SK-N-MC (cell line): ENCODE measurements around the gene ADD1.

ENCODE experiments used
- DNase-seq: peaks from one replicate; pipeline ENCODE4 v3.0.0-alpha.2; 2011; ENCODE audit warnings: low read depth, low spot score
- H3K27ac ChIP-seq: fragments of 200-600 bp; sonication (generic); 2 replicates; pipeline ENCODE4 v1.5.1; 2016; ENCODE audit warnings: mixed run types
- H3K36me3 ChIP-seq: fragments of 200-600 bp; sonication (generic); 2 replicates; pipeline ENCODE4 v1.6.1; 2017; ENCODE audit warnings: antibody characterized with exemption, low read length, mixed read lengths; ENCODE audit not compliant: insufficient read depth
- H3K4me3 ChIP-seq: fragments of 200-600 bp; sonication (generic); 2 replicates; pipeline ENCODE4 v1.5.1; 2016
- H3K9ac ChIP-seq: fragments of 200-600 bp; sonication (generic); 2 replicates; pipeline ENCODE4 v1.8.0; 2017; ENCODE audit warnings: mixed run types, mixed read lengths; ENCODE audit not compliant: insufficient read length
- H3K9me3 ChIP-seq: fragments of 200-600 bp; sonication (generic); 2 replicates; pipeline ENCODE4 v1.6.1; 2017; ENCODE audit warnings: low read depth, mild to moderate bottlenecking, antibody characterized with exemption, low read length, moderate library complexity, mixed read lengths
- EZH2 ChIP-seq: fragments of 200-600 bp; sonication (generic); IDR thresholded peaks from one replicate; pipeline ENCODE4 v1.6.1; 2017; ENCODE audit warnings: antibody characterized with exemption
- FOXP2 ChIP-seq: optimal IDR thresholded peaks from 2 replicates; pipeline ENCODE3; 2011; ENCODE audit warnings: mild to moderate bottlenecking, moderate library complexity; ENCODE audit not compliant: insufficient read depth; ENCODE audit errors: extremely low read length, control extremely low read depth
- POLR2AphosphoS5 ChIP-seq: IDR thresholded peaks from 2 replicates; pipeline ENCODE4 v1.6.1; 2012; ENCODE audit warnings: mild to moderate bottlenecking, low read depth, low read length, borderline replicate concordance

Gene ADD1

GRCh38 chr4:2963175-2963965, 119.7 kb downstream of the ADD1 start, which contains the start of the genes GRK4 and NOP14:
GRK4 (plus strand) TSS chr4:2963571; CDS start chr4:2964071, 500 bp downstream.
NOP14 (minus strand) TSS chr4:2963406; CDS start chr4:2963319, 87 bp downstream.
- TF ChIP-seq POLR2AphosphoS5 (peak; percentile 94; the same call in 1 of the 2 replicates), EZH2 (no peak), FOXP2 (peak; percentile 99)
- Histone ChIP-seq H3K4me3 (peak within 1 kb of the TSS; percentile 98), H3K9me3 (no peaks in the 10 kb centered on the region), H3K27ac (peak within 1 kb of the TSS; percentile 70; the same call in 1 of the 2 replicates), H3K9ac (peak within 1 kb of the TSS; percentile 95), H3K36me3 (peaks cover 12% of the 10 kb centered on the region)
- DNase-seq = peak; percentile 83

- no peak overlapping the region for H3K27ac ChIP-seq
- no peaks in the 10 kb centered on the region for H3K9me3 ChIP-seq
Measured at GRCh38 chr4:2963966-2964471, 120.4 kb downstream of the ADD1 start.

GRCh38 chr4:2964706-2965258, 121.1 kb downstream of the ADD1 start:
- no peaks in the 10 kb centered on the region for H3K36me3 ChIP-seq
- DNase-seq = no peak
- no peak for TF ChIP-seq POLR2AphosphoS5
- no peak for TF ChIP-seq EZH2
- TF ChIP-seq FOXP2 = no peak
- H3K27ac ChIP-seq = no peak overlapping the region
- H3K4me3 ChIP-seq = peak overlapping the region; percentile 98
- no peaks in the 10 kb centered on the region for H3K9me3 ChIP-seq
- no peak overlapping the region for H3K9ac ChIP-seq

More at GRCh38 chr4:2963966-2964471, 120.4 kb downstream of the ADD1 start:
- no peak for DNase-seq
- TF ChIP-seq EZH2 (no peak), POLR2AphosphoS5 (no peak), FOXP2 (no peak)
- Histone ChIP-seq H3K4me3 (peak overlapping the region; percentile 98), H3K9ac (peak overlapping the region; percentile 72), H3K36me3 (peaks cover 5% of the 10 kb centered on the region; the same call in 1 of the 2 replicates)

- TF ChIP-seq POLR2AphosphoS5 = no peak
- no peak for TF ChIP-seq EZH2
- TF ChIP-seq FOXP2 = no peak
- H3K36me3 ChIP-seq = no peaks in the 10 kb centered on the region
- H3K4me3 ChIP-seq = no peak overlapping the region
- H3K9ac ChIP-seq = peak overlapping the region; percentile 24
- no peaks in the 10 kb centered on the region for H3K9me3 ChIP-seq
- H3K27ac ChIP-seq = no peak overlapping the region
- no peak for DNase-seq
Measured at GRCh38 chr4:2965262-2965661, 121.6 kb downstream of the ADD1 start.

- TF ChIP-seq POLR2AphosphoS5 = no peak
- no peak for TF ChIP-seq FOXP2
- no peak for TF ChIP-seq EZH2
- Histone ChIP-seq H3K4me3 (no peak overlapping the region), H3K9ac (no peak overlapping the region), H3K9me3 (no peaks in the 10 kb centered on the region), H3K27ac (no peak overlapping the region), H3K36me3 (no peaks in the 10 kb centered on the region)
- no peak for DNase-seq
Measured at GRCh38 chr4:2968381-2968780, 124.7 kb downstream of the ADD1 start.

- no peaks in the 10 kb centered on the region for H3K36me3 ChIP-seq
- no peak for DNase-seq
- no peak overlapping the region for H3K27ac ChIP-seq
- no peak overlapping the region for H3K9ac ChIP-seq
- H3K9me3 ChIP-seq = no peaks in the 10 kb centered on the region
- no peak overlapping the region for H3K4me3 ChIP-seq
- TF ChIP-seq POLR2AphosphoS5 (no peak), EZH2 (no peak), FOXP2 (no peak)
Measured at GRCh38 chr4:2971275-2971674, 127.6 kb downstream of the ADD1 start.

GRCh38 chr4:2977211-2978088, 133.8 kb downstream of the ADD1 start:
- no peak for DNase-seq
- H3K4me3 ChIP-seq = no peak overlapping the region
- TF ChIP-seq EZH2 = no peak
- TF ChIP-seq FOXP2 = no peak
- TF ChIP-seq POLR2AphosphoS5 = no peak
- no peaks in the 10 kb centered on the region for H3K36me3 ChIP-seq
- H3K9me3 ChIP-seq = no peaks in the 10 kb centered on the region
- H3K27ac ChIP-seq = no peak overlapping the region
- no peak overlapping the region for H3K9ac ChIP-seq
